ENCODE data around the gene PSRC1.

The PSRC1 gene

DNA sequence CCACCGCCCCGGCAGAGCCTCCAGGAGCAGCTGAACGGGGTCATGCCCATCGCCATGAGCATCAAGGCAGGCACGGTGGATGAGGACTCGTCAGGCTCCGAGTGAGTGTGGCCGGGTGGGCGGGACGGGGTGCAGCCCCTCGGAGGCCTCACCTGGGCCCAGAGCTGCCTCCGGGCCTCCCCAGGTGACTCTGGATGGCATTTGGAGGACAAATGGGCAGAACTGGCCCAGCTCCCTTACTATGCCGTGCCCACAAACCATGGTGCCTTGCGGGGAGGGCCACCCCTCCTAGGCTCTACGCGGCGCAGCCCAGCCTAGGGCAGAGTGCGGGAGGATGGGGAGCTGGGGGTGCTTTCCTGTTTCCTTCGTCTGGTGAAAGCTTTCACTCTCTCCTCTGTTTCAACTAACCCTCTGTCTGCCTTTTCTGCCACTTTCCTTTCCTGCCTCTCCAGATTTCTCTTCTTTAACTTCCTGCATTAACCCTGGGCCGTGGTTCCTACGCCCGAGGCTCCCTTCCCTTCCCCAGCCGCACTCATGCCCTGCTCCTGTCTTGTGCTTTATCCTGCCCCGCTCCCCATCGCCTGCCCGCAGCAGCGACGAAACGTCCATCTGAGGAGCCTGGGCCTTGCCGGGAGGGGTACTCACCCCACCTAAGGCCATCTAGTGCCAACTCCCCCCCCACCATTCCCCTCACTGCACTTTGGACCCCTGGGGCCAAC, 9.2 kb downstream of the PSRC1 start:
- POLR2A ChIA-PET (ENCODE audit: low non-redundant PET), result interaction anchor here (0.8 kb wide), 1 partner anchor 14 kb away, joined by 3 read pairs; no protein-coding TSS in a partner anchor
- TF ChIP-seq, protein P1, sequence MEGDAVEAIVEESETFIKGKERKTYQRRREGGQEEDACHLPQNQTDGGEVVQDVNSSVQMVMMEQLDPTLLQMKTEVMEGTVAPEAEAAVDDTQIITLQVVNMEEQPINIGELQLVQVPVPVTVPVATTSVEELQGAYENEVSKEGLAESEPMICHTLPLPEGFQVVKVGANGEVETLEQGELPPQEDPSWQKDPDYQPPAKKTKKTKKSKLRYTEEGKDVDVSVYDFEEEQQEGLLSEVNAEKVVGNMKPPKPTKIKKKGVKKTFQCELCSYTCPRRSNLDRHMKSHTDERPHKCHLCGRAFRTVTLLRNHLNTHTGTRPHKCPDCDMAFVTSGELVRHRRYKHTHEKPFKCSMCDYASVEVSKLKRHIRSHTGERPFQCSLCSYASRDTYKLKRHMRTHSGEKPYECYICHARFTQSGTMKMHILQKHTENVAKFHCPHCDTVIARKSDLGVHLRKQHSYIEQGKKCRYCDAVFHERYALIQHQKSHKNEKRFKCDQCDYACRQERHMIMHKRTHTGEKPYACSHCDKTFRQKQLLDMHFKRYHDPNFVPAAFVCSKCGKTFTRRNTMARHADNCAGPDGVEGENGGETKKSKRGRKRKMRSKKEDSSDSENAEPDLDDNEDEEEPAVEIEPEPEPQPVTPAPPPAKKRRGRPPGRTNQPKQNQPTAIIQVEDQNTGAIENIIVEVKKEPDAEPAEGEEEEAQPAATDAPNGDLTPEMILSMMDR (conservative IDR thresholded peaks at IDR 0.05; ENCODE audit: low read depth), result no peak
- peak overlapping the region; percentile 89 for H3K27ac ChIP-seq
- CTCF ChIA-PET, result interaction anchor here (0.8 to 1.5 kb wide), 2 partner anchors 9 to 125 kb away, joined by 3 to 7 read pairs; partner anchors contain the start of gene SORT1
- DNase-seq (ENCODE audit: low spot score), result no peak

DNA sequence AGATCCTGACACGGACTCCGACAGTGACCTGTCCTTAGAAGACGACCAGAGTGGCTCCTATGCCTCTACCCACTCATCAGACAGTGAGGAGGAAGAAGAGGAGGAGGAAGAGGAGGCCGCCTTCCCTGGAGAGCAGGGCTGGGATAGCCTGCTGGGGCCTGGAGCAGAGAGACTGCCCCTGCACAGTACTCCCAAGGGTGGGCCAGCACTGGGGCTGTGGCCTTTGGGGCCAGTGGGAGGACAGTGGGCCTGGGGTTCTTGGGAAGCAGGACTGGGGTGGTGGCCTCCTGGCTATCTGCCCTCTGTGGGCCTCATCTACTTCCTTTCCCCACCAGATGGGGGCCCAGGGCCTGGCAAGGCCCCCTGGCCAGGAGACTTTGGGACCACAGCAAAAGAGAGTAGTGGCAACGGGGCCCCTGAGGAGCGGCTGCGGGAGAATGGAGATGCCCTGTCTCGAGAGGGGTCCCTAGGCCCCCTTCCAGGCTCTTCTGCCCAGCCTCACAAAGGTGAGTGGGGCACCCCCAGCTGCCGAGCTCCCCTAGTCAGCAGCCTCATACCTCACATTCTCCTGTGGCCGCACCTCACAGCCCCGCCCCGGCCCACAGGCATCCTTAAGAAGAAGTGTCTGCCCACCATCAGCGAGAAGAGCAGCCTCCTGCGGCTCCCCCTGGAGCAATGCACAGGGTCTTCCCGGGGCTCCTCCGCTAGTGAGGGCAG, 10.0 kb downstream of the PSRC1 start:
- DNase-seq (ENCODE audit: low spot score), result peak; percentile 68
- peak overlapping the region; percentile 89 for H3K27ac ChIP-seq
- TF ChIP-seq, protein P1 (conservative IDR thresholded peaks at IDR 0.05; ENCODE audit: low read depth), result no peak
- CTCF ChIA-PET, result interaction anchor here (0.8 to 1.5 kb wide), 2 partner anchors 9 to 125 kb away, joined by 3 to 7 read pairs; partner anchors contain the start of gene SORT1
- POLR2A ChIA-PET (ENCODE audit: low non-redundant PET), result interaction anchor here (0.8 kb wide), 1 partner anchor 13 kb away, joined by 3 read pairs; no protein-coding TSS in a partner anchor

DNA sequence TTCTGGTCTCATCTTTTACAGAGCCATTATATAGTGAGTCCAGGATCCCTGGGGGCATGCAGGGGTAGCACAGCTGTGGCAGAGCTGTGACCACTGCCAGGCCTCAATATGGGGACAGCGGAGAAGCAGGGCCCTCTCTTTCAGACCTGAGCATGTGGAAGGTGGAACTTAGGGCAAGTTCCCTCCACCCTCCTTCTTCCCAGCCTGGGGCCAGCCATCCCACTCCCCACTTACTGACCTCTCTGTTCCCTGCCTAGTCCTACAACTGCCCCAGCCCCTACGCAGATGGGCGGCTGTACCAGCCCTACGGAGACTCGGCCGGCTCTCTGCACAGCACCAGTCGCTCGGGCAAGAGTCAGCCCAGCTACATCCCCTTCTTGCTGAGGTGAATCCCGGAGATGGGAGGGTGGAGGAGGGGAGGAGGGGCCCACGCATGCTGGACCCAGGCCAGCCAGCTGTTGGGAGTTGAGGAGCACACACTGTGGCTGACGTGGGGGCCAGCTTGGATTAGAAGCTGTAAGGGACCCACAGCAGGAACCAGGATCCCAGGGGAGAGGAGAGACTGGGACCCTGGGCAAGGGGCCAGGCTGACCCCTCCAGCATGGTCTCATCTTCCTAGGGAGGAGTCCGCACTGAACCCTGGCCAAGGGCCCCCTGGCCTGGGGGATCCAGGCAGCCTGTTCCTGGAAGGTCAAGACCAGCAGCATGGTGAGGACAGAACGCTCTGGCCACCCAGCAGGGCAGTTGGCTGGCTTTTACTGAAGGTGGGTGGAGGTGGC, 10.7 kb downstream of the PSRC1 start:
- TF ChIP-seq, protein P1 (conservative IDR thresholded peaks at IDR 0.05; ENCODE audit: low read depth), result no peak
- H3K27ac ChIP-seq, result peak overlapping the region; percentile 89
- POLR2A ChIA-PET (ENCODE audit: low non-redundant PET), result no interaction called here
- CTCF ChIA-PET, result interaction anchor here (0.7 kb wide), 1 partner anchor 8 kb away, joined by 3 read pairs; no protein-coding TSS in a partner anchor
- DNase-seq (ENCODE audit: low spot score), result no peak

DNA sequence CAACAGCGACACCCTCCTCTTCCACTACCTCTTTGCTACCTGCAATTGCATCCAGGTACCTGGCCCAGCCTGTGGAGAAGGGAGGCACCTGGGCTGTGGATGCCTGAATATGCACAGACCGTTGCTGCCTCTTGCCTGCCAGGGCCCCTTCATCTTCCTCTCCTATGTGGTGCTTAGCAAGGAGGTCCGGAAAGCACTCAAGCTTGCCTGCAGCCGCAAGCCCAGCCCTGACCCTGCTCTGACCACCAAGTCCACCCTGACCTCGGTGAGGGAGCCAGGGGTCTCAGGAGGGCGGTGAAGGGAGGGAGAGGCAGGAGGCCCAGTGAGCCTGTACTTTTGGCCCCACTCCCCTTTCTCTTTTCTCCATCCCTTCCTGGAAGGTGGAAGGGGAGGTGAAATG, 11.5 kb downstream of the PSRC1 start:
- peak overlapping the region; percentile 89 for H3K27ac ChIP-seq
- TF ChIP-seq, protein P1 (conservative IDR thresholded peaks at IDR 0.05; ENCODE audit: low read depth), result no peak
- CTCF ChIA-PET, result interaction anchor here (0.7 kb wide), 1 partner anchor 9 kb away, joined by 3 read pairs; no protein-coding TSS in a partner anchor
- DNase-seq (ENCODE audit: low spot score), result no peak
- POLR2A ChIA-PET (ENCODE audit: low non-redundant PET), result no interaction called here

DNA sequence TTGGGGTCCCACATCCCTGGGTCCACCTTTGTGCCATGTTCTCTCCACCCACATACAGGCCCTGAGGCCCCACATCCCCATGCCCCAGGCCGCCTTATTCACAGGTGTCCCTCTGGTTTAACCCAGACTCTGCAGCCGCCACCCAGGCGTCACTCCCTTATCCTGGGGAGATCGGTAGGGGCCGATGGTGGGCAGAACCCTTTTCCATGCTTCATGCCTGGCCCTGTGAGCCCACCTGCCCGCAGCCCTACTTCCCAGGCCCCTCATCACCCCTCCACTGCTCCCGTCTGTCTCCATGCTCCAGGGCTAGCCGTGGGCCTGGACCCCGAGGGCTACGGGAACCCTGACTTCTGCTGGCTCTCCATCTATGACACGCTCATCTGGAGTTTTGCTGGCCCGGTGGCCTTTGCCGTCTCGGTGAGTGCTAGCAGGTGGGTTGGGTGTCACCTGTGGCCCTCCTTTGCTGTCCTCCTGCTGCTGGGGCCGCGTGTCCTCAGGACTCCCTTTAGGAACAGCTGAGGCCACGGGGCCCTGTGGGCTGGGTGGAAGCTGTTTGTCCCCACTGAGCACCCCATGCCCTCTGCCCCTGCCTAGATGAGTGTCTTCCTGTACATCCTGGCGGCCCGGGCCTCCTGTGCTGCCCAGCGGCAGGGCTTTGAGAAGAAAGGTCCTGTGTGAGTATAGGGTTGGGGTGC, 12.2 kb downstream of the PSRC1 start:
- peak overlapping the region; percentile 89 for H3K27ac ChIP-seq
- TF ChIP-seq, protein P1 (conservative IDR thresholded peaks at IDR 0.05; ENCODE audit: low read depth), result no peak
- no peak for DNase-seq (ENCODE audit: low spot score)
- POLR2A ChIA-PET (ENCODE audit: low non-redundant PET), result no interaction called here
- CTCF ChIA-PET, result no interaction called here

Measured in RWPE1 (cell line).